Head of caudate nucleus (tissue), 42 donors: ENCODE measurements around the gene ANXA10.
A peak's percentile ranks its signal among the peaks of the same experiment; 100 is the strongest.

Source experiments
- DNase-seq, 42 donors: peaks; one replicate each; pipeline versions ENCODE4 v3.0.0 to v3.0.0-alpha.2; 2020 to 2021; ENCODE audit warnings: mixed read lengths in 7 of 42
- intact Hi-C: fragments of 100-400 bp; cut with DNase I; formaldehyde crosslinking; loops from one replicate; pipeline ENCODE4 v1.15.0; 2022

Gene ANXA10

DNA sequence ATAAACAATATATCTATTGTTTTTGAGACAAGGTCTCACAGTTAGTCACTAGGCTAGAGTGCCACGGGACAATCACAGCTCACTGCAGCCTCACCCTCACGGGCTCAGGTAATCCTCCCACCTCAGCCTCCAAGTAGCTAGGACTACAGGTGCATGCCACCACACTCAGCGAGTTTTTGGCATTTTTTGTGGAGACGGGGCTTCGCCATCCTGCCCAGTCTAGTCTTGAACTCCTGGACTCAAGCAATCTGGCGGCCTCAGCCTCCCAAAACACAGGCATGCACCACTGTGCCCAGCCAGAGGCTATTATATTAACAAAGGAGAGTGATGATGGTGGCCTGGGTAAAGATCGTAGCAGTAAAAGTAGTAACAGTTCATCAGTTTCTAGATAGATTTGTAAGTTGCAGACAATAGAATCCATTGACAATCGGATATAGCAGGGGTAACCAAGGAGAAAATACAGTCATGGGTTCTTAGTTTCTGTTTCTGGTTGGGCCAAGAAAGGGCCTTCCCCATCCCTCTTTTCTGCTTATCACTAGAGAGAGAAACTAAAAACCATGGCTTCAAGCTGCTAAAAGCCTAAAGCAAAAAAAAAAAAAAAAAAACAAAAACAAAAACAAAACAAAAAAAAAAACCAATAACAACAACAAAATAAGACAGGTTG, 60.6 kb downstream of the ANXA10 start:
- intact Hi-C loops: no loop called here
- DNase-seq: no peak

DNA sequence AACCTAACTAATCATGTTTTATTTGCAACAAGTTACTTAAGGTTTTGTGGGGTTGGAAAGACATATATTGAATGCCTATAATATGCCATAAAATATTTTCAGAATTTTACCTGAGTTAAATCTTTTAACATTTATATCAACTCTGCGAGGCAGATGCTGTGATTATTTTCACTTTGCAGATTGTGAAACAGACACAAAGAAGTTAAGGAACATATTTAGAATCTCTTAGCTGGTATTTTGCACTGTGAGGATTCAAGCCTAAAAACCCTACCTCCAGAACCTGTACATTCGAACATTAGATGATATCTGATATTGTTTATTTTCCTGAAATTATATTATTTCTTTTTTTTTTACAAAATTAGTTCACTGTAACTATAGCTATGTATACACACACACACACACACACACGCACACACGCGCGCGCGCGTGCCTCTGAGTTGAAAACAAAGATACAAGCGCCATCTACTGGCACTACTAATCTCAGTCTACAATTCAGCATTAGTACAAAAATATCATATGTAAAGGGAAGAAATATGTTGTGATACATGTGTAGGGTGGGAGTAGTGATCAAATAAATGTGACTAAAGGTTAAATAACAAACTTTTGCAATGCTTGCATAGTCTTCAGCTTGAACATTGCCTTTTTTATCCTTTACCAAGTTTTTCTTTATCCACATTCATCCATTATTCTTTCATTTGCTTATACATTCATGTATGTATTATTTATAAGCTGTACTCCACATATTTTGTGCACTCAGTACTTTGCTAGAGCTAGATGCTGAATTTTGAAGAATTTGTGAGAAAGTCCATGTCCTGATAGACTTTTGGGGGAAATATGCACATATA, 61.5 kb downstream of the ANXA10 start:
- DNase-seq: peak; percentile 38 to 84 (median 67)
- intact Hi-C loops: no loop called here

DNA sequence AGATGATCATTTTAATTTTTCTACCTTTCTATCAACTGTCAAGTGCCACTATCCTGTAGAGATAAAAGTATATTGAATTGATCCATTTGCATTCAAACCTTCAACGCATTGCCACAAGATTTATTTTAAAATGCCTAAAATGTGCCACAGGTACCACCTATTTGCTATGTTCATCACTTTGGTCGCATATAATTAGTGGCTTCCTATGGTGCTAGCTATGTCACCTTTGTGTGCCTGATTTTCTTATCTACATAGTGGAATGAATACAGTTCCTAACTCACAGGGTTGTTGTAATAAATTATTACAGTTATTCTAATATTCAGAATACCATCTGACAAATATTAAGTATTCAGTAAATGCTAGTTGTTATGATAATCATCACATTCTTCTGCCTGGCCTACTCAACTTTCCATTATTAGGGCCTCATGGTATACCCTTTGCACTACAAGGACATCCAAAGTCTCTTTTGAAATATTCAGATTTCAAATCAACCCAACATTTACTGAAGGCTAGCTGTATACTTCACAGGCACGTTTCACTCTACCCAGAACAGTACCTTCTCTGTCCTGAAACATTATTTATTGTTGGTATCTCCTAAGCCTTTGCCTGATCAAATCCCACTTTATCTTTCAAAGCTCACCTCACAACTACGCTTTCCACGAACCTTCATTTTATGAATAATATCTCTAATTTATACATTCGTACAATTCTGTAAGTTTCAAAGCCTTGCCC, 62.4 kb downstream of the ANXA10 start:
- intact Hi-C loops: no loop called here
- no peak for DNase-seq

DNA sequence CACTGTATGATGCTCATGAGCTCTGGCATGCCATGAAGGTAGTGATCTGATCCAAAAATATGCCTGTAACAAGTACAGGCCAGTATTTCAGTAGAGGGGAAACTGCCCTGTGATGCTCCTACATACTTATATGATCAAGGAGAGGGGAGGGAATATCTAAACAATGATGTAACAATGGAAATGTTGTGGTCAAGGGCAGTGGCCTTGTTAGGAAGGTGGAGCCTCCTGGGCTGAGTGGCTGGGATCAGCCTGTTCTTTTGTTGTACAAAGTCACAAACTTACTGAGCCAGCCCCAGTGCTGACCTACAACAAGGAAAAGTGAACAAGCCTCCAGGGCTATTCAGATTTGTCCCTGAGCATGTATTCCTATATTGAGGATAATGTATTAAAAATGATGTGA, 70.3 kb downstream of the ANXA10 start:
- no peak for DNase-seq
- intact Hi-C loops: no loop called here

DNA sequence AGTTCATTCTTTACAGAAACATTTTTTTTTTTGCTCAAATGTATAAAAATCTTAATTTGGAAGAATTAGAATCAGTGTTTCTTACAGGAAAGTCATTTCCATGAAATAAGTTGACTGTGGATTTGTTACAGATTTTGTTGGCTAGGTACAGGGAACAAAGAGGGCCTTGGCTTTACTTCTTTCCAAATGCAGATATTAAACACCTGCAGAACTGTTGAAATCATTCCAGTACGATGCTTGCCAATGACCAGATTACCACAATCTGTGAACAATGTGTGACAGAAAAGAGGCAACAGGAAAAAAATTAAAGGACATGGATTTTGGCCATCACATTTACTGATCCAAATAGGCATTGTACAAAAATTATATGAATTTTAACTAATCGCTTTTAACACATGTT, 70.8 kb downstream of the ANXA10 start:
- DNase-seq: no peak
- intact Hi-C loops: no loop called here

DNA sequence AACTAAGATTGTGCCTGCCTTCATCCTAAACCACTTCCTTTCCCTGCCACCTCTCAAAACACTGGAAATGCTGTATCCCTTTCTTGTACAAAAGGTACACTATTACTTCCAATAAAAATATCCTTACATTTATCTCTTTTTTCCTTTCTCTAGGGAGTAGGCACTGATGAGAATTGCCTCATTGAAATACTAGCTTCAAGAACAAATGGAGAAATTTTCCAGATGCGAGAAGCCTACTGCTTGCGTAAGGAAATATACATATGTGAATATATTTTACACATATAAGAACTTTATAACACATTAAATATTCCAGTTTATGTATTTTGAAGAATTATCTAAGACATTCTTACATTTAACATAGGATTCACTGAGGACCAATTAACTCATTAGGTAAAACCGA, 71.7 kb downstream of the ANXA10 start:
- DNase-seq: no peak
- intact Hi-C loops: no loop called here

DNA sequence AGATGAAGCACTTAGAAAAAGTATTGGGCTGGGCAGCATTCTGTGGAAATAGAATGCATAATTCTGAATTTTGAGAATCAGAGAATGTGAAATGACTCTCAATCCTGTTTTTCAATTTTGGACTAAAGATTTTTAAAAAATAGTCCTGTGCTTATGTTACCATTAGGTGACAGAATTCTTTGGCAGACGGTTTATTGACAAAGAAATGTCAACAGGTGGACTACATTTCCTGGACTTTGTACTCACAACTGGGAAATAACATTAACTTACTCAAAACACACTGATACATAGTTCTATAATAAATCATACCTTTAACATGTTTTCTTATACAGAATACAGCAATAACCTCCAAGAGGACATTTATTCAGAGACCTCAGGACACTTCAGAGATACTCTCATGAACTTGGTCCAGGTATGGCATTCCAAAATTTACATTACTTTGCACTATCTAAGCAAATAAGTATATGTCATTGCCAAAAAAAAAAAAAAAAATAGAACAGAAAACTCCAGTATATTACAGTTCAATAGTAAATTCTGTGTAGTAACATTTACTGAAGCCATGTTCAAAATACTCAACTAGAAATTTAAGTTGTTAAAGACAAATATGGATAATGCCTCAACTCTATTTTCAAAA, 72.7 kb downstream of the ANXA10 start:
- no peak for DNase-seq
- intact Hi-C loops: no loop called here

DNA sequence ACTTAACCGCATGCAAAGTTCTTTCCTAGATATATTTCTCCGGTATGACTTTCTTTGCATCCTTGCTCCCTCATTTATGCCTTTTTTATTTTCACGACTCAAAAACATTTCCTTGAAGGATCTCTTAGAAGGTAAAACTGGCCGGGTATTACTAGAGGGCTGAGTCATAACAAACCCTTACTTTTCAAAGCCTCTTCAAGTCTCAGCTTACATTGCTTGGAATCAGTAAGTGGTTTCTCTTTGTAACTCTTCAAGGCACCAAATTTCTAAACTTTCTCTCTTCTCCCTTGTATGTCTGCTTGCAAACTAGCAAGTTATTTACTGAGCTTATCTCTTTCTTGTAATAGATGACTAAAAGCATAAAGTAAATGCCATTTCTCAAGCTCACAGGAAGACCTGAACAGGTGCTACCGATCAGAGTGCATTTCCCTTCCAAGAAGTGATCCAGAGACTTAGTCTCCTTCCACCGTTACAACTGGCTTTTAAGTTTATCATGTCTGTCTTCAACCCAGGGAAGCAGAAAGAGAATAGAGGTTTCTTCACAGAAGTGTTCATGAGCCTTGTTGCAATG, 75.5 kb downstream of the ANXA10 start:
- DNase-seq: no peak

DNA sequence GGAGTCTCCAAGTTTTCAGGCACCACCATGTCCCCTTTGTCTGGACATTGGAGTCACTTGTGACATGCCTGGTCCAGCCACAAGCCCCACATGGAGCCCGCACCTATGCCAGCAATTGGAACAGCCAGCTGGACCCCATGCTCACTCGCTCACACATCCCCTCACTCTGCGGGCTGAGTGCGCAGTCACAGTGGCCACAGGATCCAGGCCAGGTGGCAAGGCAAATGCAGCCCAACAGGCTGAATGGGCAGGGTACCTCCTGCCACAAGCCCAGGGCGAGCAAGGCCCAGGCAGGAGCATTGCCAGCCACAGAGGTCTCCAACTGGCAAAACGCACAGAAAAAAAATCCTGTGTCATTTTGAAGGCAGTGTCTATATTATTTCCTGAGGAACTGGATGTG, 82.0 kb downstream of the ANXA10 start:
- intact Hi-C loops: no loop called here
- DNase-seq: no peak

More for the DNA sequence above, 75.5 kb downstream of the ANXA10 start:
- intact Hi-C loops: no loop called here

DNA sequence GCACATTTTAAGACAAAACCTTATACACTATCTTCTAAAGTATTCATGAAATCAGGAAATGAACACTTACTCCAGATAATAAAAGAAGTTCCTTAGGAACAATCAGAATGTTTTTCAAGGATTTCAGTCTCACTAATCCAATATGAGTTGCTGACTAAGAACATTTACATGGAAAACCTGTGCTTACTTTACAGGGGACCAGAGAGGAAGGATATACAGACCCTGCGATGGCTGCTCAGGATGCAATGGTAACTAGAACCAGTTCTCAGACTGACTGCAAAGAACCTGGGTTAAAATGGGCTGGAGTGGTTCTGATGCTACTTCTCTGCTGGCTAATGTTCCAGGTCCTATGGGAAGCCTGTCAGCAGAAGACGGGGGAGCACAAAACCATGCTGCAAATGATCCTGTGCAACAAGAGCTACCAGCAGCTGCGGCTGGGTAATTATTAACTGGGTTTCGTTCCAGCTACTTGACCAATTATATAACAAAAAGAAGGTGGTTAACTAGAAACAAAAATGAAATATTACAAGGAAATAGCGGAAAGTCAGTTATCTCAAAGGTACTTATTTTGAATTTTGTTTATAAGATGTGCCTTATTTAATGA, 85.3 kb downstream of the ANXA10 start:
- intact Hi-C loops: no loop called here
- DNase-seq: no peak

DNA sequence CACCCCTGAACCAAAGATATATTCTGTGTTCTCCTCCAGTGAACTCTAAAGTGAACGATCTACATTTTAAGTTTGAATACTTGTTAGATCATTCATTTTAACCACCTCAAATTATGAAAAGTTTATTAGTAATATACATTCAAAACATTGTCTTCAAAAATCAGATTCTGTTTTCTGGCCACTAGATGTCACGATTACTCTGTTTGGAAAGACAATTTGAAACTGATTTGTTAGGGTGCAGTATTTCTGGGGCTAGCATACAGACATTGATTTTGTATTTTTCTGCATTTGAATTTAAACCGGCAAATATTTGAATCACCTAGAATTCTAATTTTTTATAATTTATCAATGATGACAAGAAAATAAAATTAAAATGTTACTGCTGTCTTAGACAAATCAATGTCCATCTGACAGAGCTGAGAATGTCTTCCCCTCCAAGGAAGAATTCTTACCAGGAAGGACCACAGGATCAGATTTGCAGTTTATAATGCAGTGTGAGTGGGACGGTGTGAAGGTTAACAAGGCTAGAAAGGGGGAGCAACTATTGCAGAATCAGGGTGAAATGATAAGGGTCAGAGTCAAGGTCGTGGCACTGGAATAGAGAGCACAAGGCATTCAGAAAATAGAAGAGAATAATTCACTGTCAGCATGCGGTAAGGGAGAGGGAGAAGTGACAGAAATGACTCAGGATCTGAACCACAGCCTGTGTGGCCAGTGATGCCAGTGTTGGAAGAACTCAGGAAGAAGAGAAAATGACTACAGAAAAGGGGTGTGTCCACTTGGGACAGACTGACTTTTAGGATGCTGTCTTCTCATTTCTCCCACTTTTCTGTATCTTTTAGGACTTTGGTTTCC, 91.6 kb downstream of the ANXA10 start:
- intact Hi-C loops: no loop called here
- peak in 1 of 42 donors; percentile 13 for DNase-seq

DNA sequence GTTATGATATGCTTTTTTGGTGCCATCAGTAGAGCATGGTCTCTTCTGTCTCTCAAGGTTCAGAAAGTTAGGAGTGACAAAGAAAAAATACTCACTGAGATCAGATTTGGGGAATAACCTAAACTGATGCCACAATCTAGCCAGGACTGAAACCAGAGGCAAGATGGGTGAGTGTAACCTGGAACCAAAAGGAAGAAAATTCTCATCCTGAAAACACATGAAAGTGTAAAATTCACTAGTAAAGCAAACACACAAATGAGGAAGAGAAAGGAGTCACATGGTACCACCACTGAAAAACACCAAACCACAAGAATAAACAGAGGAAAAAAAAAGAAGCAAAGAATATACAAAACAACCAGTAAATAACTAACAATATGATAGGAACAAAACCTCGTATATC, 96.4 kb downstream of the ANXA10 start:
- intact Hi-C loops: no loop called here

DNA sequence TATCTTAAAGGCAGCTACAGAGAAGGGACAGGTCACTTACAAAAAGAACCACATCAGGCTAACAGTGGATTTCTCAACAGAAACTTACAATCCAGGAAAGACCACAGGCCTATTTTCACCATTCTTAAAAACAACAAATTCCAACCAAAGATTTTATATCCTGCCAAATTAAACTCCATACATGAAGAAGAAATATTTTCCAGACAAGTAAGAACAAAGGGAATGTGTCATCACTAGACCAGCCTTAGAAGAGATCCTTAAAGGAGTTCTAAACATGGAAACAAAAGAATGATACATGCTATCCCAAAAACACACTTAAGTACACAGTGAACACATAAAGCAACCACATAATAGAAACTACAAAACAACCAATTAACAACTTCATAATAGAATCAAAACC, 105.6 kb downstream of the ANXA10 start:
- intact Hi-C loops: no loop called here
- no peak for DNase-seq

More for the DNA sequence above, 96.4 kb downstream of the ANXA10 start:
- DNase-seq: no peak

DNA sequence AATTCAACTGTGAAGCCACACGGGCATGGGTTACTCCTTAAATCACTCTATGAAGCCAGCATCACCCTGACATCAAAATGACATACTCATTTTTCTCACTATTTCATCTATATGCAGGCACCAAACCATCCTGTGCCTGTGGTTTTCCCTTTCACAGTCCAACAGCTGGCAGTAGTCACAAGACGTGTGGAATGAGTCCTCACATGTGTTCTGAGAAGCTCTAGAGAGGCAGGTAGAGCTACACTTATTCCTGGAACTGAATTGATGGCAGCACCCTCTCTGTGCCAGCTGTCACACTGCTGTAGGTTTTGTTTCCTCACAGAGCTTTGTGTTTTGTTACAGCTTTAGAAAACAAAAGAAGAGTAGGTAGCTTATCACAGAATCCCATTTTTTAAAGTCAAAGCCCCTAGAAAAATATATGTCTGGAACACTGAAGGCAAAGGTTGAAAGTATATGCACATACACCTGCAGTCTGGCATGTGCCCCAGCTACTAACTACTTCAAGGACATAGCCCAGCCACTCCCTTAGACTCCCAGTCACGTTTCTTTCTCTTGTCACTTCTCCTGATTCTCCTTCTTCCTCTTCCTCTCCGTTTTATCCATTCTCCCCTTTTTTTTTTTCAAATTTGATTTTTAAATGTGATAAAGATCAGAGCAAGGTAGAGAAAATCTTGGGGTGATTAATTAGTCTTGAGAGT, 107.1 kb downstream of the ANXA10 start:
- DNase-seq: no peak

DNA sequence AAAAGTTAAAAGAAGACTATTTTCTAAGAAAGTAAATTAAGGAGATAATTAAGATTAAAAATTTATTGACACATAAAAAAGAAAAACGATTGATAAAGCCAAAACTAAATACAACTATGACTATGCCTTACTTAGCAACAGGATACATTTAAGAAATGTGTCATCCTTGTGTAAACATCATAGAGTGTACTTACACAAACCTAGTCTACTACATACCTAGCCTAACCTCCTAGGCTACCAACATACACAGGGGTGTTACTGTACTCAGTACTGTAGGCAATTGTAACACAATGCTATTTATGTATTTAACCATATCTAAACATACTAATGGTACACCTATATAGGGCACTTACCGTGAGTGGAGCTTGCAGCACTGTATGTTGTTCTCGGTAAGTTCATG, 108.3 kb downstream of the ANXA10 start:
- intact Hi-C loops: no loop called here

More for the DNA sequence above, 107.1 kb downstream of the ANXA10 start:
- intact Hi-C loops: no loop called here

DNA sequence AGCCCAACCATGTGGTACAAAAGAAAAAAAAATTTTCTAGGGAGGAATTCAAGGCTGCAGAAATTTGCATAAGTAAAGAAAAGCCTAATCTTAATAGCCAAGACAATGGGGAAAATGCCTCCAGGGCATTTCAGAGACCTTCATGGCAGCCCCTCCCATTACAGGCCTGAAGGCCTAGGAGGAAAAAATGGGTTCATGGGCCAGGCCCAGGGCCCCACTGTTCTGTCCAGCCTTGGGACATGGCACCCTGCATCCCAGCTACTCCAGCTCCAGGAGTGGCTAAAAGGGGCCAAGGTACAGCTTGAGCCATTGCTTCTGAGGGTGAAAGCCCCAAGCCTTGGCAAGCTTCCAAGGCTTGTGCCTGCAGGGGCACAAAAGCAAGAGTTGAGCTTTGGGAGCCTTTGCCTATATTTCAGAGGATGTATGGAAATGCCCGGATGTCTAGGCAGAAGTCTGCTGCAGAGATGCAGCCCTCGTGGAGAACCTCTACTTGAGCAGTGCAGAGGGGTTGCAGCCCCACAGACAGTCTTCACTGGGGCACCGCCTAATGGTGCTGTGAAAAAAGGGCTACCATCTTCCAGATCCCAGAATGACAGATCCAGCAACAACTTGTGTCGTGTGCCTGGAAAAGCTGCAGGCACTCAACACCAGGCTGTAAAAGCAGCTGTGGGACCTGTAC, 111.0 kb downstream of the ANXA10 start:
- no peak for DNase-seq
- intact Hi-C loops: no loop called here

More for the DNA sequence above, 108.3 kb downstream of the ANXA10 start:
- DNase-seq: no peak
